HG02943 (cell line): Measurements from ENCODE around the gene CCNT1.
"Not testable (repeated sequence)": the region's sequence is repeated elsewhere in the genome, so short reads cannot be mapped to it uniquely, and the experiment has no call there.

Source experiments
- ATAC-seq: cut with Tn5 transposase; IDR thresholded peaks from one replicate; pipeline ENCODE4 v1.9.1; 2021; ENCODE audit warnings: mild to moderate bottlenecking, low read depth, moderate library complexity; ENCODE audit not compliant: unreplicated experiment

The CCNT1 gene

DNA sequence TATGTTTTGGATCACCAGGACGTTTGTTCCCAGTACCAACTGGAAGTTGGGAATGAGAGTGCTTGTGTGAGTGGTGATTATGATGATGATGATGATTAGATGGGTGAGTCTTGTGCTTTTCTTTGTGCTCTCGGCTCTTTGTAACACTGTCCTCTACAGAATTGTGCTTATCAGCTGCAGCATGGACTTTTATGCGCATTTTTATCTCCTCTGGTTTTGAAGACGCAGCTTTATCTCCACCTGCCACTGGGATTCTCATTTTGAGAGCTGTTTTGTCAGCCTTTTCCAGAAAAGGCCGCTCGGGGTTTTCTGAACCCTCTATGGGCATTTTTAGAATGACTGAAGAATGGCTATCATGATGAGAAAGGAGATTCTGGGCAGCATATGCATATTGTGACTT, 22.9 kb downstream of the CCNT1 start:
- ATAC-seq, result no peak

GRCh38 chr12:48691826-48692487, 24.6 kb downstream of the CCNT1 start:
- ATAC-seq, result no peak

DNA sequence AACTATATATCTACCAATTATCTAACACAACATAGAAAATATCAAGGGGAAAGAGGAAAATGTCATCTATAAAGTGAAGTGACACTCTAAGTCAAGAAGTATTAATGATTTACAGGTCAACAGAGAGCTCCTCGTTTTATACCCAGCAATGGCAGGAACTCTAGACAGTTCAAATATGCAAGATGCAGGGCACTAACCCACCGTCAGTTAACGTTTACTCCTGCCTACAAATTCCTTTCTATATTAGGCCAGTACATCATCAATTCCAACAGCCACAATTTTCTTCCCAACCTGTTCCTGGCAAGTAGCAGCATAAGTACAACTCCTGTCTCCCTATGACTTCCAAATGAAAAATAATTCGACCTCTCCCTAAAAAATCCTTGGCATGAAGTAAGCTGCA, 25.5 kb downstream of the CCNT1 start:
- ATAC-seq, result no peak

GRCh38 chr12:48690436-48690835, 26.1 kb downstream of the CCNT1 start:
- ATAC-seq, result no peak

DNA sequence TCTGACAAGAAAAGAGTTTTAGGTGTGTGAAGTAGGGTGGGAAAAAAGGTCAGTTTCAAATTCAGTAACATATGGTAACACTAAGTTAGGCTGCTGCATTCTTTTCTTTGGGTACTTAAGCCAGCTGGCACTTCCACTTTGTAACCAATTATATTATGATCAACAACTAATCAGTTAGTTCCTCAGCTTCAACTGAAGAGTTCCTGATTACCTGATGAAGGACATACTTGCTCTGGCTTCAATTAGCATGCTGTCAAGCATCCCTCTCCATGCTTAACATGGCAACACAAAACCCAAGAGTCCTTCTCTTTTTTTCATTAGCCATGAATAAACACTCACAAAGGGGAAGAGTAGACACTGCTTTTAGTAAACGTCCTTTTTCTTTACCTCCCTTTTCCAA, 27.7 kb downstream of the CCNT1 start:
- no peak for ATAC-seq

- ATAC-seq, result no peak
These were observed 28.9 kb downstream of the CCNT1 start for GRCh38 chr12:48687592-48687991.

DNA sequence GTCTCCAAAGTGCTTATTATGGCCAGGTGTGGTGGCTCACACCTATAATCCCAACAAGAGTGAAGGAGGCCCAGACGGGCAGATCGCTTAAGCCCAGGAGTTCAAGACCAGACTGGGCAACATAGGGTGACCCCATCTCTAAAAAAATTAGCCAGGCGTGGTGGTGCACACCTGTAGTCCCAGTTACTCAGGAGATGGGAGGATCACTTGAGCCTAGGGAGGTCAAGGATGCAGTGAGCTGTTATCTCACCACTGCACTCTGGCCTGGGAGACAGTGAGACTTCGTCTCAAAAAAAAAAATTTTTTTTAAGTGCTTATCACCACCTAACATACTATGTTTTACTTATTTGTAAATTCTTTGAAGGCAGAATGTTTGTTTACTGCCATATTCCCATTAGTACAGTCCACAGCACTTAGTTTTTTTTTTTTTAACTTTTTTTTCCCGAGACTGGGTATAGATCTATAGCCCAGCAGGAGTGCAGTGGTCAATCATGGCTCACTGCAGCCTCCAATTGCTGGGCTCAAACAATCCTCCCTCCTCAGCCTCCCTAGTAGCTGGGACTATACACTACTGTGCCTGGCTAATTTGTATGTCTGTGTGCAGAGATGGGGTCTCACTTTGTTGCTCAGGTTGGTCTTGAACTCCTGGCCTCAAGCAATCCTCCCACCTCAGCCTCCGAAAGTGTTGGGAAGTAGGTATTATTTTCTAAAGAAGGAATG, 29.7 kb downstream of the CCNT1 start:
- ATAC-seq, result no peak

- ATAC-seq, result no peak
These were observed 30.4 kb downstream of the CCNT1 start for GRCh38 chr12:48686037-48686595.

- ATAC-seq, result no peak
These were observed 33.0 kb downstream of the CCNT1 start for GRCh38 chr12:48683534-48683933.

DNA sequence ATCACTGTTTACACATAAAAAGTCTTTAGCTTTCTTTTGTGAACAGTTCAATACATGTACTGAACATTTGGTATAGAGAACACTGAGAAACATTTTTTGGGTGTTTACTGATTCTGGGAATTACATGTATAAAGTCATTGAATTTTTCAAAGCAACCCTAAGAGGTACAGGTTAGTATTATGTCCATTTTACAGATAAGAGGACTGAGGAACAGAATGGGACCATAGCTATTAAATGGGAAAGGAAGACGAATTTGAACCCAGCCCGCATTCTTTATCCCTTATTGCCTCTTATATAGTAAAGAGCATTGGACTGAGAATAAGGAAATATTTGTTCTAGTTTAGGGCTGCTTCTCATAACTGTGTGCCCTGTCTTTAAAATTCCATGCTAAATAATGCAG, 33.6 kb downstream of the CCNT1 start:
- no peak for ATAC-seq

DNA sequence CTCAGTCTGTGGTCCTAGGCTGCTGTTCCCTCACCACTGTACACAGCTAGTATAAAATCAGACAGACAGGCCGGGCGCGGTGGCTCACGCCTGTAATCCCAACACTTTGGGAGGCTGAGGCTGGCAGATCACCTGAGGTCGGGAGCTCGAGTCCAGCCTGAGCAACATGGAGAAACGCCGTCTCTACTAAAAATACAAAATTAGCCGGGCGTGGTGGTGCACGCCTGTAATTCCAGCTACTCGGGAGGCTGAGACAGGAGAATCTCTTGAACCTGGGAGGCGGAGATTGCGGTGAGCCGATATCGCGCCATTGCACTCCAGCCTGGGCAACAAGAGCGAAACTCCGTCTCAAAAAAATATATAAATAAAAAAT, 34.0 kb downstream of the CCNT1 start:
- not testable (repeated sequence) for ATAC-seq

DNA sequence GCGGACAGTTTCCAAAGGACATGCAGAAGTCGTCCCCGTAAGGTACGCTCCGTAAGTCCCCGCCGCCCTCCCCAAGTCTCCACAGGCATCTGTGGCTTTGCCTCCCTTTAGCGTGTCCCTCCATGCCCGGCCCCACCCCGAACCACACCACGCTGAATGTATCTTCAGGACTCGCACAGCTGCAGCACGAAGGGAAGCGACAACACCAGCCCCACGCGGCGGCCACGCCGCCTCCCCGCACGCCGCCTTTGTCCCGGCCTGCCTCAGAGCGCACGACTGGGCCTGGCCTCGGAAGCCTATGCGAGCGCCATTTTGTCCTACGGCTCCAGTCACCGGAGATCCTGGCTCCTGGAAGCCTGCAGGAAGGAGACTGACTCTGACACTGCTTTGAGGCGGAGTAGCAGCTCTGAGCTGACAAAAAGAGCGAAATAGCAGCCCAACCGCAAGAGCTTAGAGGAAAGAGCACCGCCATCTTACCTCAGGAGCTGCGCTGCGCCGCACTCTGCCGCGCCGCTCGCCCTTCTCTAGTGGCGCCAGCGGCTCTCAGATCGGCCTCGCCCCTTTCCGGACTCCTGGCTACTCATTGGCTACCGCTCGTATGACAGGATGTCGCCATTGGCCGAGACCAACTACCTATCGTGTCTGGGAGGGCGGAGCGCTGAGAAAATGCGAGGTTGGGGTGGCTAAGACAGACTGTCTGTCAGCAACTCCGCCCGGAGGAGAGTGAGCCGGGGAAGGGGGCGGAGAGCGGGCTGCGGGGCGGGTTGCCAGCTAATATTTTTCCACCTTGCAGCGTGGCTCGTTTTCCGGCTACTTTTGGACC, 34.6 kb downstream of the CCNT1 start, which contains the start of gene KANSL2:
TSS of gene KANSL2 (minus strand) at position 529 of the 823 bp plus-strand sequence. CDS start 606 bp downstream, outside the sequence.
- ATAC-seq, result peak; percentile 97

GRCh38 chr12:48681399-48681709, 35.2 kb downstream of the CCNT1 start:
- no peak for ATAC-seq

GRCh38 chr12:48680861-48681260, 35.6 kb downstream of the CCNT1 start:
- ATAC-seq, result no peak

- no peak for ATAC-seq
These were observed 37.8 kb downstream of the CCNT1 start for GRCh38 chr12:48678551-48679185.

DNA sequence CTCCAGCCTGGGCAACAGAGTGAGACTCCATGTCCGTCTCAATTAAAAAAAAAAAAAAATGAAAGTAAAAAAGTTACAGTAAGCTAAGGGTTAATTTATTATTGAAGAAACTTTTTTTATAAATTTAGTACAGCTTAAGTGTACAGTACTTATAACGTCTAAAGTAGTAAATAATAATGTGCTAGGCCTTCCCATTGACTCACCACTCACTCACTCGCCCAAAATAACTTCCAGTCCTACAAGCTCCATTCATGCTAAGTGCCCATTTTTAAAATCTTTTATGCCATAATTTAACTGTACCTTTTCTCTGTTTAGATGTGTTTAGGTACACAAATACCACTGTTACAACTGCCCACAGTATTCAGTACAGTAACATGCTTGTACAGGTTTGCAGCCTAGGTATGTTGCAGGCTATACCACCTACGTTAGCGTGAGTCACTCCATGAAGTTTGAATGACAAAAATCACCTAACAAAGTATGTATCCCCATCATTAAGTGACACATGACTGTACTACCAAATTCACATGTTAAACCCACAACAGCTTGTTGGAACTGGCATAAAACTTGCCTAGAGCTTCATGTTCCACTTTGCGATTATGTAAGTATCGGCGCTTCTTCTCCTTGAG, 45.2 kb downstream of the CCNT1 start:
- no peak for ATAC-seq

DNA sequence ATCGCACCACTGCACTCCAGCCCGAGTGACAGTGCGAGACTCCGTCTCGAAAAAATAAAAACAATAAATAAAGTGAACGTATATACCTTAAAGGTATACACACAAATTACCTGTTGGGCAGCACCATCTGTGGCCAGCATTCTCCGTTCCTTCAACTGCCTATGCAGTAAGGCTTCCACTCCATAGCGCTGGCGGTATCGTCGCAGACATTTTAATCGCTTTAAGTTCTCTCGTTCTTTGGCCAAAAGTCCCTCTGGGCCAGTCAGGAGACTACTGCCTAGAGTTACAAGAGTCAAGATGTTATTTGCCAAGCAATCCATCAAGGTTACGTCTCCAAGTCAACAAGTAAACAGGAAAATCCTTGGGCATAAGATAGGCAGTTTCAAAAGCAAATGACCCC, 47.5 kb downstream of the CCNT1 start:
- no peak for ATAC-seq

DNA sequence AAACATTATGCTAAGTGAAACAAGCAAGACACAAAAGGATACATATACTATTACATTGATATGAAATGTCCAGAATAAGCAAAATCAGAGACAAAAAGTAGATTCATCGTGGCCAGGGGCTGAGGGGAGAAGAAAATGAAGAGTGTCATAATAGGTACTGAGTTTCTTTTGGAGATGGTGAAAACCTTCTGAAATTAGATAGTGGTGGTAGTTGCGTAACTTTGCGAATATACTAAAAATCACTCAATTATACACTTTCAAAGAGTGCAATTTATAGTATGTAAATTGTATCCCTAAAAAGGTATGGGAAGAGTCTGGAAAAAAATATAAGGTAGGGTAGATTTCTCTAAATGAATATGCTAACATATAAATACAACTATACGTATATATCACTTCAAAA, 56.6 kb downstream of the CCNT1 start:
- no peak for ATAC-seq

GRCh38 chr12:48651681-48652080, 64.8 kb downstream of the CCNT1 start:
- ATAC-seq, result no peak

GRCh38 chr12:48645354-48645753, 71.2 kb downstream of the CCNT1 start:
- ATAC-seq, result not testable (repeated sequence)
